ENCODE data around the gene EIF3A. TPM values are rescaled to one million over a fixed set of nuclear protein-coding genes. Genes with fewer than 3 reads are reported as not detected.

Gene EIF3A
- total and polyA plus RNA-seq, 9 of the 15 experiments (the other 6 are each of a cell fraction or from before 2014, with no cell fraction given): 19.6 to 163 (median 102) TPM

DNA sequence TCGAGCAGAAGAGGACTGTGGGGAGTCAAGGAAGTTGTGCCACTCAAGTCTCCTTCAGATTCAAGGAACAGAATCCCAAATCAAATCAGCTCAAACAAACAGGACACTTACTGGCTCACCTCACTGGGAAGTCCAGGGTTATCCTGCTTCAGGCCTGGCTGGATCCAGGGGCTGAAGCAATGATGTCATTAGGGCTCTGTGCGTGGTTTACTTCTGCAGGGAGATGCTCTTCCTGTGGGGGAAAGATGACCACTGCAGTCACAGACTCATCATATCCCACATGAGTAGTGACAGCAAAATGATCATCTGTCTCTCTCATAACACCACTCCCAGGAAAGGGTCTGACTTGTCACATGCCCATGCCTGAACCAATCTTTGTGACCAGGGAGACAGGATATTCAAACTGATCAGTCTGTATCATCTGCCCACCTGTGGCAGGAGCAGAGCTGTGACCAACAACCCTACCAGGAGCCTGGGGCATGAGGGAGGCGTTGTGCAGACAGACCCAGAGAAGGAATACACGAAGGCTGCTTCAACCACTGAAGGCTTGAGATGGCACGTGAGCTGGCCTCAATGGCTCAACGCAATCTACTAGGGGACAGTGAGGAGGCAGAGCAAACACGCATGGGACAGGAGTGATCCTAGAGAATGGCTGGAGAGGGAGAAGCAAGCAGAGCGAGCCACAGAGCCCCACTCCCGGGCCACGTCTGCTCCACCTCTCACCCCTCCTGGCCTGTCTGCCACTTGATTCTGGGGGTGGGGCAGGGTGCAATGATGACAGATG, 78.7 kb downstream of the EIF3A start:
- BruUV-seq (replicated peaks): no TSS peak
- Histone ChIP-seq H3K9me3 (replicated peaks; ENCODE audit: control insufficient read depth, insufficient read depth, low read depth, low read length) (no peaks in the 10 kb centered on the region), H3K4me2 (ENCODE audit: insufficient read depth, low read length) (no peak overlapping the region), H3K27me3 (ENCODE audit: control insufficient read depth in 2 of 2, insufficient read depth in 2 of 2, low read length in 2 of 2) (peaks cover 7 to 35% of the 10 kb centered on the region in 2 experiments; a peak in 4 of 5 replicates), H3K9me1 (ENCODE audit: control insufficient read depth, insufficient read depth, low read length) (no peaks in the 10 kb centered on the region), H3K9ac (ENCODE audit: insufficient read depth in 1 of 2, low read depth in 2 of 2, low read length in 2 of 2) (no peak overlapping the region), H3K27ac (ENCODE audit: extremely low read depth, low read depth, low read length) (no peak overlapping the region), H3K36me3 (ENCODE audit: control insufficient read depth, insufficient read depth, low read length) (no peaks in the 10 kb centered on the region), H2AFZ (ENCODE audit: low read depth, low read length) (no peak overlapping the region), H3K4me1 (replicated peaks in 1 of 2; ENCODE audit: control insufficient read depth in 2 of 2, insufficient read depth in 2 of 2, low read length in 2 of 2) (no peaks in the 10 kb centered on the region), H4K20me1 (replicated peaks; ENCODE audit: control insufficient read depth, insufficient read depth, low read length) (0 out of 2 replicates have a peak, but pooled peaks cover 4% of the 10 kb centered on the region), H3K79me2 (ENCODE audit: control insufficient read depth, insufficient read depth, low read length) (no peaks in the 10 kb centered on the region), H3K4me3 (no peak overlapping the region)
- intact Hi-C loops (cut with micrococcal nuclease) (no loop called here), in situ Hi-C loops (cut with MboI) (no loop called here)
- CTCF ChIA-PET (ENCODE audit: low intra/inter-chr PET ratio): no interaction called here
- no peak for TF ChIP-seq FIP1L1 (IDR thresholded peaks at IDR 0.05; ENCODE audit: low read depth, low read length, poor library complexity, severe bottlenecking)
- TF ChIP-seq HNRNPK (IDR thresholded peaks at IDR 0.05; ENCODE audit: low read depth, low read length, poor library complexity, severe bottlenecking): no peak
- no peak for TF ChIP-seq PBX2 (CRISPR knock-in tag; IDR thresholded peaks at IDR 0.05; ENCODE audit: low read depth)
- TF ChIP-seq PBX2 (tag; conservative IDR thresholded peaks at IDR 0.05; ENCODE audit: low read depth): no peak
- TF ChIP-seq GTF2A2 (tag; IDR thresholded peaks at IDR 0.05): no peak
- no peak for TF ChIP-seq ILK (tag; IDR thresholded peaks at IDR 0.05; ENCODE audit: borderline replicate concordance, low read depth)
- TF ChIP-seq POLR2A (conservative IDR thresholded peaks at IDR 0.05): no peak
- TF ChIP-seq PHB2 (IDR thresholded peaks at IDR 0.05; ENCODE audit: low read depth): no peak
- WGBS (ENCODE audit: insufficient coverage, low coverage, missing lambda C conversion rate): under 1% methylated on average over 10 of the region's 10 CpGs
- POLR2A ChIA-PET: no interaction called here
- no peak for ATAC-seq
- FAIRE-seq: no peak
- no peak for DNase-seq (ENCODE audit: extremely low read depth in 1 of 4, low spot score in 3 of 4)

All from K562 (cell line).